OCI-LY7 (cell line): Measurements from ENCODE around the gene AFF3.

Source experiments
- CTCF ChIP-seq: fragments of 200-600 bp; sonication (generic); conservative IDR thresholded peaks from 2 replicates; pipeline ENCODE4 v1.5.1; 2014; ENCODE audit warnings: mild to moderate bottlenecking, antibody characterized with exemption, low read length, moderate library complexity, mixed read lengths
- EZH2phosphoT487 ChIP-seq: fragments of 200-600 bp; sonication (generic); IDR thresholded peaks from 2 replicates; pipeline ENCODE4 v1.6.1; 2018; ENCODE audit warnings: low read depth, borderline replicate concordance, mild to moderate bottlenecking, mixed run types, antibody characterized with exemption, low read length, moderate library complexity, mixed read lengths

- TF ChIP-seq CTCF (no peak), EZH2phosphoT487 (no peak)
Observed at GRCh38 chr2:99886418-99886817, 256.0 kb downstream of the AFF3 start.
